ENCODE data around the gene UGT1A4.

Gene UGT1A4

GRCh38 chr2:233791151-233791882 lies 72.8 kb downstream of the UGT1A4 start:
- DNase-seq (ENCODE audit: low spot score): no peak

DNA sequence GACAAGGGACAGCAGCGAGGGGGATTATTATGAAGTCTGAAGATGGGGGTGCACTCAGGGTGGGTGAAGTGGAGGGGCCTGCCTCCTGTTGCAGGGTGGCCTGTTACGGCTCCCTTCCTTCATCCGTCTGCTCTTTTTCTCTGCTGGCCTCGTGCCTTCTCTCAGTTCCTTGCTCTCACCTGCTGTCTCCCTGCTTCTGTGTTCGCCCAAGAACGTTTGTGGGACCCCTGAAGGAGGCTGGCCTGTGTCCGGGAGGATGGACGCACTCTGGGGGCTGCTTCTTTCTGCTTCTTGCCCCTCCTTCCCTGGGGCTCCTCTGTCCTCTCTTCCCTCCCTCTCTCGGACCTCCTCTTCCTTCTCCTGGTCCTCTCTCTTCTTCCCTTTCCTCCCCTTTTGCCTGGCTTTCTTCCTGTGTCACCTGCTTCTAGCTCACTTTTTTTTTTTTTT lies 73.4 kb downstream of the UGT1A4 start:
- DNase-seq (ENCODE audit: low spot score): no peak

DNA sequence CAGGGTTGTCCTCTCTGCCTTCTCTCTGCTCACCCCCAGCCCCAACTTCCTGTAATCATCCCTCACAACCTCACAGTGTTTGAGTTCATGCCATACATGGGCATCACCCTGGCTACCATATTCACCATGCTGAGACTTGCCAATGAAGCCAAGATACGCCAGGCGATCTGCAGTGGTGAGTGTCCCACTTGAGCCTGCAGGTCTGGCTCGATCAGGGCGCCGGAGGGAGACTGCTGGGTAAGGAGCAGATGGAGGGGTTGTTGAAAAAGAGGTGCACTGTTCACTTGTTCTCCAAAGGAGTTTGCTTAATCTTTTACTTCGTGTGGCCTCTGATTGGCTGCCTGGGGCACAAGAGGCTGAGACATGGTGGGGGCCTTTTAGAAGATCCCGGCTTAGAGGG lies 74.2 kb downstream of the UGT1A4 start:
- no peak for DNase-seq (ENCODE audit: low spot score)

GRCh38 chr2:233793465-233794127 lies 75.1 kb downstream of the UGT1A4 start:
- no peak for DNase-seq (ENCODE audit: low spot score)

GRCh38 chr2:233794128-233794658 lies 75.7 kb downstream of the UGT1A4 start:
- DNase-seq (ENCODE audit: low spot score): no peak

- no peak for DNase-seq (ENCODE audit: low spot score)
Observed at GRCh38 chr2:233795735-233796171, 77.2 kb downstream of the UGT1A4 start.

- DNase-seq (ENCODE audit: low spot score): no peak
Observed at GRCh38 chr2:233796254-233796653, 77.7 kb downstream of the UGT1A4 start.

- no peak for DNase-seq (ENCODE audit: low spot score)
Observed at GRCh38 chr2:233798335-233799086, 80.0 kb downstream of the UGT1A4 start.

DNA sequence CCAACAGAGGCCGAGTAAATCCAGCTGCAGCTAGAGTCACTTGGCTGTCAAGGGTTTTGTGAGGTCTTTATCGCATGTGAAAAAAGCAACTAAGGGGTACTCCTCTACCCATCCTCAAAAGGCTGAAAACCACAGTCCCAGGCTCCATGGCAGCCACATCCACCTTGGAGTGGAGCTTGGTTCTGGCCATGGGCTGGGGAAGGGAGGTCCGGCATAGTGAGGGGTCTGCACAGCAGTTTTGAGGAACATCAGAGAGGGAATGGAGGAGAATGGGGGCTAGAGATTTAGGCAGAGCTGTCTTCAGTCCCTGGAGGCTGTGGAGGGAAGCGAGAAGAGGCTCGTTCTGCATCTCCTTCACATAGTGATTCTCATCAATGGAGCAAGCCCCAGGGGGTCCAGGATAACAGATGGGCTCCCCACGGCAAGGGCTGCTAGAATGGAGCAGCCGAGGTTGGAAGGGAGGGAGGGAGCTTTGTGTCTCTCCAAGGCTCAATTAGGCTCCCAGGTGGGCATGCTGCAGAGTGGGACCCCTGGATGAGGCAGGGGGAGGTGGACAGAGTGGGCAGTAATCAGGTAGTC lies 80.6 kb downstream of the UGT1A4 start:
- no peak for DNase-seq (ENCODE audit: low spot score)

DNA sequence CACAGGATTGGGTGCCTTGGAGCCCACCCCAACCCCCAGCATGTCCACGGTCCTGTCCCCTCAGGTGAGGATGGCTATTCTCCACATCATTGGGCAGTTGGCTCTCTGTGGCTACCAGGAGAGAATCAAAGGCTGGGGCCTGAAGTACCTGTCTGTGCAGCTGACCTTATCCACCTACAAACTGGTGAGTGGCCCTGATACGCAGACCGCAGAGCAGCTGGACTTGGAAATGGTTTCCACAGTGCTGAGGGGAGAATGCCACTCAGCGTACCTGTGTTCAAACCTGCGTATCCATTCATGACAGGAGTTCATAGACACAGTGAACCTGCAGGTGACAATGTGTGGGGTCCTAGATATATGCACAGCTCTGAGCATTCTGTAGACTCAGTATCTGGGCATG lies 81.2 kb downstream of the UGT1A4 start:
- no peak for DNase-seq (ENCODE audit: low spot score)

GRCh38 chr2:233800208-233800607 lies 81.7 kb downstream of the UGT1A4 start:
- DNase-seq (ENCODE audit: low spot score): no peak

- no peak for DNase-seq (ENCODE audit: low spot score)
Observed at GRCh38 chr2:233801357-233802131, 83.0 kb downstream of the UGT1A4 start.

DNA sequence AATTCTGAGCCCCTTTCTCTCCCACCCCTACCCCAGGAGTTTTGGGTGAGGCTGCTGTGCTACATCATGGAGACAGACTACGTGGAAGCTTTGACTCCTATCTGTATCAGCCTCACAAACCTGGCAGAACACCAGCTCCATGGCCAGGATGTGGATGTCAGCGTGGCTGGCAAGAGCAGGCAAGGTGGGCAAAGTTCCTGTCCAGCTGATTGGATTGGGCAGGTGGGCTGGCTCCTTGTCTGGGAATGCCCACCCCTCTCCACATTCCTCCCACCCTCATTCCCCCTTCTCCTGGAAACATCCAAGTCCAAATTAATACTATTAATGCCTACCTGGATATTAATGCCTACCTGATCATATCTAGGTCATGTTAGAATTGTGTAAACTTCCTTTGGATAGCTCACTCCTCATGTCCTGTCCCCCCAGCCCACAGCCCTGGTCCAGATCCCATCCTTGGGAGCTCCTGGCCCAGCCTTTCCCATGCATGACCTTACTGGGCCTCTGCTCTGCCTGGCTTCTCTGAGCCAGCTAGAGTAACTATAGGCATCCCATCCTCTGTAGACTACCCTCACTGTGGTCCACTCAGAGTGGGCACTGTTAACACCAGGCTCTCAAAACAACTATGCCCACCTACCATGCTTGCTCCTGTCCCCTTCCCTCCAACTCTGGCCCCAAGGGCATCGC lies 83.7 kb downstream of the UGT1A4 start:
- DNase-seq (ENCODE audit: low spot score): no peak

- no peak for DNase-seq (ENCODE audit: low spot score)
Observed at GRCh38 chr2:233803292-233803911, 84.9 kb downstream of the UGT1A4 start.

DNA sequence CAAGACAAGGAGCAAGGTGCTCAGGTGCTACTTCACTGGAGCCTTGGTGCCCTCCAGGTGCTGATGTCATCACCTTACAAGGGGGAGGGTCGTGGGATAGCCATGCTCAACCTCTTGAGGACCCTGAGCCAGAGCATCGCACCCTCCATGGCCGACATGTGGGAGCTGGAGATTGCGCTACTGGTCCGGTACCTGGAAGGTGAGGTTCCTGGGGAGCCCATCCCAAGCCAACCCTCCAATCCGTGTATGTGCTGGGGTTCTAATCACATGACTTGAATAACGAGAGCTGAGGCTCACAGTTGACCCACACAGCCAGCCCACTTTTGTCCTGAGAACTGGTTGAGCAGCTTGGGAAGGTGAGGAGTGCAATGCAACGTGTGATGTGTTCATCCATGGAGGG lies 85.5 kb downstream of the UGT1A4 start:
- DNase-seq (ENCODE audit: low spot score): no peak

DNA sequence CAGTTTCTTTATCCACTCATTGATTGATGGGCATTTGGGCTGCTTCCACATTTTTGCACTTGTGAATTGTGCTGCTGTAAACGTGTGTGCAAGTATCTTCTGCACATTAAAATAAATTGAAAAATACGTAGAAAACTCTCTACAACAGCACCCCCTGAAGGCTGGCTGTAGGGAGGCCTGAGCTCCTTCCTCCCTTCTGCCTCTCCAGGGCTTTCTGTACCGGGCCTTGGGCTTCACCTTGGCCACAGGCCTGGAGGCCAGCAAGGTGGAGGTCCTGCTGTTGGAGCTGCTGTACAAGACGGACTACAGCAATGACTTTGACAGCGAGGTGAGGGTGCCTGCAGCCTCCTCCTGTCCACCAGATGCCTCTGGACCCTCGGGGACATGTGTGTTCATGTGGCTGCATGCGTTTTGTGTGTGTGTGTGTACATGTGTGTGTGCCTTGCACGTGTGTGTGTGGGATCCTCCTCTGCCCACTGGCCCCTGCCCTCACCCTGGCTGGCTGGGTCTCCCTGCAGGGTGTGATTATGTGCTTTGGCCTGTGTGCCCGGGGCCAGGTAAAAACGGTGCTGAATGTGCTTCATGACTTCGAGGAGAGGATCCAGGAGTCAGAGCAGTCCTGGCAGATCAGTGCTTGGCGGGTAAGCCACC lies 88.8 kb downstream of the UGT1A4 start:
- DNase-seq (ENCODE audit: low spot score): no peak

DNA sequence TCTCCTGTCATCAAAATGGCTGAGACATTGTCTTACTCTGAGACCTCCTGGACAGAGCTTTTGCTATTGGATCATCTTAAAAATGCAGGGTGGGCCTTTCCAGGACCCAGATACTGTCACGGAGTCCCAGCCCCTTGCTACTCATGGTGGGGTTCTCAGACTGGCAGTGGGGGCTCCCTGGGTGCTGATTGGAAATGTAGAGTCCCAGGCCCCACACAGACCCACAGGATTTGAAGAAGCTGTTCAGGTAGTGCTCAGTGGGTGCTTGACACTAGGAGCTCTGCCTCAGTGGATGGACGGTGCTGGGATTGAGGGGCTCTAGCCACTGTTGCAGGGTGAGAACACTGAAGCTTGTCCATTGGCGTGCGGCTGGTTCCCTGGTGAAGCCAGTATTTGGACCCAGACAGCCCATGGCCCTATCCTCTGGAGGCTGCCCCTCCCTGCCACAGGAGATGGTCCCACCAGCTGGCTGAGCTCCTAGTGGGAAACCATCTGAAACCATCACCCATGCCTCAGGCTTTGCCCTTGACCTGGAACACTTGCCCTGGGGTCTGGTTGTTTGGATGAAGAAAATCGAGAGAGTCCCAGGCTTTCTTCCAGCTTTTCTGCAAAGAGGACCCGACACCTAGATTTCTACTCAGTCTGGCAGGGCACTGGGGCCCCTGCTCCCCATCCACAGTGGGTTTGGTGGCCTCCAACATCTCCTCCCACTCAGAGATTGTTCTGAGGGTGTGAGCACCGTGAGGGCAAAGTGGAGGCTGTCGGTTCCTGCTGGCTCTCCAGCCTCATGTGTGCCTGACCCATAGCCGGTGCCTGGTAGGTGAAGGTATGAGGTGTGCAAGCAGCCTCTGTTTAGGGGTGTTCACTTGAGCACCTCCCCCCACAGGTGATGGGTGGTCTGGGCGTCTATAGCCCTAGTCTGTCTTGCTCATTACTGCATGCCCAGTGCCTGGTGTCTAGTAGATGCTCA lies 89.7 kb downstream of the UGT1A4 start:
- no peak for DNase-seq (ENCODE audit: low spot score)

- DNase-seq (ENCODE audit: low spot score): no peak
Observed at GRCh38 chr2:233810385-233810784, 91.8 kb downstream of the UGT1A4 start.

GRCh38 chr2:233811087-233811486 lies 92.6 kb downstream of the UGT1A4 start:
- DNase-seq (ENCODE audit: low spot score): no peak
